T-helper 1 cell treated with Interleukin-12 subunit alpha and Interleukin-12 subunit beta and Interleukin-4 antibody, amounts not matched to agents 30 μg/mL and 1 μg/mL, for 36 hours (primary cell): Measurements from ENCODE around the gene GZMM.
A peak's percentile ranks its signal among the peaks of the same experiment; 100 is the strongest.

Experiments
- H3K27ac Mint-ChIP-seq: one replicate; pipeline ENCODE4 v1.8.0; 2021; ENCODE audit warnings: mild to moderate bottlenecking, mixed read lengths
- H3K27me3 Mint-ChIP-seq: one replicate; pipeline ENCODE4 v1.8.0; 2021; ENCODE audit warnings: low read depth, mixed read lengths
- H3K36me3 Mint-ChIP-seq: one replicate; pipeline ENCODE4 v1.8.0; 2021; ENCODE audit warnings: low read depth, mixed read lengths
- H3K4me1 Mint-ChIP-seq: one replicate; pipeline ENCODE4 v1.8.0; 2021; ENCODE audit warnings: low read depth, mixed read lengths
- H3K4me3 Mint-ChIP-seq: one replicate; pipeline ENCODE4 v1.8.0; 2021; ENCODE audit warnings: mild to moderate bottlenecking, moderate library complexity, mixed read lengths
- H3K9me3 Mint-ChIP-seq: one replicate; pipeline ENCODE4 v1.8.0; 2021; ENCODE audit warnings: mixed read lengths

The GZMM gene

DNA sequence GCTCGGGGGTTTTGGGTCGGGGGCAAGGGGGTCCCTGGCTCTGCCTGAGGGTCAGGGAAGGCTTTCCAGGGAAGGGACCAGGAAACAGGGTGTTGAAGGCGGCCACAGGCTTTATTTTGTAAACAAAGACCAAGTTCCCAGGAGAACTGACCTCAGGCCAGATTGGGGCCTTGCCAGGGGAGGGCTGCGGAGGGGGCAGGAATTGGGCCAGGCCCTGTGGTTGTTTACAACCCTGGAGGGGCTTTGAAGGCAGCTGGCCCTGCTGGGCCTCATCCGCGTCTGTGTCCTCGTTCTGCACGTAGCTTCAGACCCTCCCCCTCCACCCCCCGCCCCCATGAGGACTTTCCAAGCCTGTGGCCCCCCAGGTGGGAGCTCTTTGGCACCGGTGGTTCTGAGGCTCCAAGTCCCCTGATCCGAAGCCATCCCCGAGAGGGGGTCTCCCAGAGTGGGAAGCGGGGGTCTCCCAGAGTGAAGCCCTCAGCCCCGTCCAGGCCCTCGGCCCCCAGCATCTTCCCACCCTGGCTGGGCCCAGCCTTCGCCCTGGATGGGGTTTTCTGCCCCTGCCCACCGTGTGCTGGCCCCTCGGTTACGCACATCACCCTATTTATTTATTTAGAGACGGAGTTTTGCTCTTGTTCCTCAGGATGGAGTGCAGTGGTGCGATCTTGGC lies 15.1 kb downstream of the GZMM start:
- Mint-ChIP-seq H3K4me3 (no peak overlapping the region), H3K4me1 (peaks cover 2% of the 10 kb centered on the region), H3K27me3 (no peaks in the 10 kb centered on the region), H3K27ac (no peak overlapping the region), H3K9me3 (no peaks in the 10 kb centered on the region), H3K36me3 (no peaks in the 10 kb centered on the region)

DNA sequence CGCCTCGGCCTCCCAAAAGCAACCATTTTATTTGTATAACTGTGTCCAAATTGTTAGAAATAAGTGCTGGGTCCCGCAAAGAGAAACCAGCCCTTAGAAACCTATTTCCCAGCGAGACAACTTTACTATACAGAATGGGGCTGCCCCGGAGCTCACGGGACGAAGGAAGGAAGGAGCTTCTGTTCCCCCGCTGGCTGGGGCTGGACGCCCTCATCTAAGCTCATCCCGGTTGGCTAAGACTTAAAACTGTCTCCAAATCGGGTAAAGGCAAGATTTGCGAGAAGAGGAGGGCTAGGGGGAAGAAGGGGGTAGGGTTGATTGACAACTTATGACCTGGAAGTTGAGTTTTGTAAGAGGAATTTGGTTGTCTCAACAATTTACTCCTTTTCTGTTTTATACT lies 16.3 kb downstream of the GZMM start:
- Mint-ChIP-seq H3K4me3 (no peak overlapping the region), H3K9me3 (no peaks in the 10 kb centered on the region), H3K27me3 (no peaks in the 10 kb centered on the region), H3K36me3 (no peaks in the 10 kb centered on the region), H3K4me1 (peaks cover 2% of the 10 kb centered on the region), H3K27ac (no peak overlapping the region)

DNA sequence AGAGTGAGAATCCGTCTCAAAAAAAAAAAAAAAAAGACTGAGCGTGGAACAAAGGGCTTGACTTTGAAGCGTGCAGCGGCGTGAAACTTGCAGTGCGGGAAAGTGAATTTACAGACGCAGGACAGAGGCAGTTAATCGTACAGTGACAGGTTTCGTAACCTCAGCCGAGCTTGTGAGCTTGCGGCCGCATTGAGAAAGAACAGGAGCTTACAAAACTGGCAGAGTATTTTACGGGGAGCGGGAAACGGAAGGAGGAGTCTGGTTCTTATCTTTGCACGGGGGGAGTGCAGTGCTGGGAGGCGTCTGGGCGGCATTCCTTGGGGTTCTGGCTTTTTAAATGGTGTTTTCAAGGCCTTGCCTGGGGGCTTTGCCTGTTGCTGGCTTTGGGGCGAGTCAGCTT lies 22.6 kb downstream of the GZMM start:
- Mint-ChIP-seq H3K36me3 (no peaks in the 10 kb centered on the region), H3K27me3 (no peaks in the 10 kb centered on the region), H3K4me1 (peaks cover 11% of the 10 kb centered on the region), H3K4me3 (no peak overlapping the region), H3K27ac (no peak overlapping the region), H3K9me3 (no peaks in the 10 kb centered on the region)

DNA sequence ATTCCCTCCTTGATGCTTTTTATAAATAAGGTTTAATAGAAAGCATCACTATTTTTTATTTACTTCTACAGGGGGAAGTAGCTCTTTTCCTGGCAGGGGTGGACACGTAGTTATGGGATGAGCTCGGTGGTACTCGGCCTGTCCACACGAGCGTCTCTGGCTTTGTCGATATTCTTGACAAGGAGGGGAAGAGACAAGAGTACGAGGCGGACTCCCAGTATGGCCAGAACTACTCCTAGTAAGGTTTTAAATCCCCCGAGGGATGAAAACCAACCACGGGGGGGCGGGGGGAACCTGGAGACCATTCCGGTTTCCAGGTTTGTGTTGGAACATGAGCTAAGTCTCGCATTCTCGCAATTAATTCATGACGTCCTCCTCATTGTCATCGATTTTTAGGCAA lies 23.0 kb downstream of the GZMM start:
- Mint-ChIP-seq H3K27me3 (no peaks in the 10 kb centered on the region), H3K36me3 (no peaks in the 10 kb centered on the region), H3K4me1 (peaks cover 14% of the 10 kb centered on the region), H3K9me3 (no peaks in the 10 kb centered on the region), H3K4me3 (no peak overlapping the region), H3K27ac (no peak overlapping the region)

DNA sequence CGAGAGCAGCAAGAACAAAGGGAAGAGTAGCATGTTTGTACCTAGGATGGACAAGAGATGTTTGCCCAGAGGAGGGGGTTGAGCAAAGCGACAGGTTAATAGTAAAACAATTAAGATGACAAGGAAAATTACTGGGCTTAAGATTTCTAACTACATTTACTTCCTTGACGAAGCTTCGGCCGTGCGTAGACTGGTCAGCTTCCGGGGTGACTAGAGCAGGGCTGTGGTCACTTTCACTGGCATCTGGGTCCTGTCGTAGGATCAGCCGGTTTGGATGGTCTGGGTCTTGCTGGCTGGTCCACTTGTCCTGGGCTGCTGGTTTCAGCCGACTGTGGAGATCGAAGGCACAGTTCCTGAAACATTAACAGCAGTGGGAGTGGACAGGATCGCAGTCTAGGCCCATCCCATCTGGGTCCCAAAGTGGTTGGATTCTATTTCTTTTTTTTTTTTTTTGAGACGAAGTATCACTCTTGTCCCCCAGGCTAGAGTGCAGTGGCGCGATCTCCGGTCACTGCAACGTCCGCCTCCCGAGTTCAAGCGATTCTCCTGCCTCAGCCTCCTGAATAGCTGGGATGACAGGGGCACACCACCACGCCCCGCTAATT lies 23.5 kb downstream of the GZMM start:
- H3K27me3 Mint-ChIP-seq, result no peaks in the 10 kb centered on the region
- H3K36me3 Mint-ChIP-seq, result no peaks in the 10 kb centered on the region
- no peak overlapping the region for H3K27ac Mint-ChIP-seq
- H3K4me1 Mint-ChIP-seq, result peaks cover 16% of the 10 kb centered on the region
- no peaks in the 10 kb centered on the region for H3K9me3 Mint-ChIP-seq
- H3K4me3 Mint-ChIP-seq, result no peak overlapping the region

DNA sequence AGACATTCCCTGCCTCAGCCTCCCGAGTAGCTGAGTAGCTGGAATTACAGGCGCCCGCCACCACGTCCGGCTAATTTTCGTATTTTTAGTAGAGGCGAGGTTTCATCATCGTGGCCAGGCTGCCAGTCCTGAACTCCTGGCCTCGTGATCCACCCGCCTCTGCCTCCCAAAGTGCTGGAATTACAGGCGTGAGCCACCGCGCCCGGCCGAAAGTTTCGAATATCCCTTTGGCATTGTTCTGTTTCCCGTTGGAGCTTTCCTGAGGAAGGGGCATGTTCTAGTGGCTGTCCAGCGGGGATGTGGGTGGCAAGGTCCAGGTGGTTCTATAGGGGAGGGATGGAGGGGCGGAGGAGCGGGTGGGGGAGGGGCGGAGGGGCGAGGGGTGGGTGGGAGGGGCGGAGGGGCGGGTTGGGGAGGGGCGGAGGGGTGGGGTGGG lies 26.4 kb downstream of the GZMM start:
- no peaks in the 10 kb centered on the region for H3K9me3 Mint-ChIP-seq
- no peak overlapping the region for H3K27ac Mint-ChIP-seq
- H3K27me3 Mint-ChIP-seq, result no peaks in the 10 kb centered on the region
- peaks cover 27% of the 10 kb centered on the region for H3K4me1 Mint-ChIP-seq
- no peaks in the 10 kb centered on the region for H3K36me3 Mint-ChIP-seq
- H3K4me3 Mint-ChIP-seq, result peak overlapping the region; percentile 14

DNA sequence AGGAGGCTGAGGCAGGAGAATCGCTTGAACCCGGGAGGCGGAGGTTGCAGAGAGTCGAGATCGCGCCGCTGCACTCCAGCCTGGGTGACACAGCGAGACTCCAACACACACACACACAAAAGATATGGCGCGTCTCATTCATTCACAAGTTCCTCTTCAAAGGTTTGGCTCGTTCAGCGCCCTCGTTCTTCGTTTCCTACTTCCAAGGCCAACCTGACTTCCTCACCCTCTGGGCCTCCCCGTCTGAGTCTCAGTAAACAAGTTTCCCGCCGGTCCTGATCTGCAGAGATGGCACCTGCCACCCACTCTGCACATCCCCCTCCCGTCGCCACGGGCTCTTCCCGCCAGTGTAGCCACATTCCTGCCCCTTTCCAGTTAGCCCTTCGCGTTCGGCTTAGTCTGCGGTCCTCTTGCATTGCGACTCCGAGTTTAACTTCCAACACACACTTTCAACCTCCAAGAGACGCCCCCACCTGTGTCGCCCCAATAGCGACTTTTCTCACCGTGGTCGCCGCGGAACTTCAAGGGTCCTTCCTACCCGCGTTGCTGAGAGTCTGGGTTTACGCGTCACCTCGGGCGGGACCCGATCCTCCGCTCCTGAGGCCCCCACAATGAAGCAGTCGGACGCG lies 27.2 kb downstream of the GZMM start:
- Mint-ChIP-seq H3K36me3 (no peaks in the 10 kb centered on the region), H3K4me1 (peaks cover 27% of the 10 kb centered on the region), H3K4me3 (peak overlapping the region; percentile 87), H3K9me3 (no peaks in the 10 kb centered on the region), H3K27me3 (no peaks in the 10 kb centered on the region), H3K27ac (peak overlapping the region; percentile 97)

DNA sequence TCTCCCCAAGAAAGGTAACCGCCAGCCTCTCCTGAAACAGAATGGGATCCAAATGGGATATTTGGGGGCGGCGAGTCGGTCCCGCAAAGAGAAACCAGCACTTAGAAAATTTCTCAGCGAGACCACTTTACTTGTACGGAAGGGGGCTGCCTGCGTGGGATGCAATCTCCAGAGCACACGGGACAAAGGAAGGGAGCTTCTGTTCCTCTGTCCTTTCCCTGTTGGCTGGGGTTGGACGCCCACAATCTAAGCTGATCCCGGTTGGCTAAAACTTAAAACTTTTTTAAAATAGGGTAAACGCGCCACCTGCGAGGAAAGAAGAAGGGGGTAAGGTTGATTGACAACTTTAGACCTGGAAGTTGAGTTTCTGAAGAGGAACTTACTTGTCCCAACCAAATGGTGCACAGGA lies 27.7 kb downstream of the GZMM start:
- peak overlapping the region; percentile 97 for H3K27ac Mint-ChIP-seq
- peaks cover 1% of the 10 kb centered on the region for H3K36me3 Mint-ChIP-seq

DNA sequence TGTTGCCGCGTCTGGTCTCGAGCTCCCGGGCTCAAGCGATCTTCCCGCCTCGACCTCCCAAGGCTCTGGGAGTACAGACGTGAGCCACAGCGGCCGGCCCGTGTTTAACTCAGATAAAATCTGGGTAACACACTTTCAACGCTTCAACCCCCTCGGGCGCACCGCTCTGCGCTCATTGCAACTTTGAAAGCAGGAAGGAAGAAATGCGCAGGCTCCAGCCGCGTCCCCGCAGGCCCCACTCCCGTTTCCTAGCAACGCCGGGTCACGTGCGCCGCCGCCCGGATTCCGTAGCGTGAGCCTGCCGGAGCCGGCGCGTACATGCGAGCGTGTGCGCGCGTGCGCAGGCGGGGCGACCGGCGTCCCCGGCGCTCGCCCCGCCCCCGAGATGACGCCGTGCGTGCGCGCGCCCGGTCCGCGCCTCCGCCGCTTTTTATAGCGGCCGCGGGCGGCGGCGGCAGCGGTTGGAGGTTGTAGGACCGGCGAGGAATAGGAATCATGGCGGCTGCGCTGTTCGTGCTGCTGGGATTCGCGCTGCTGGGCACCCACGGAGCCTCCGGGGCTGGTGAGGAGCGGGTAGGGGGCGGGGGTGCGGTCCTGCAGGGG lies 28.4 kb downstream of the GZMM start, which contains the start of gene BSG:
TSS of gene BSG (plus strand) at position 457 of the 603 bp plus-strand sequence. CDS start at position 496, 39 bp downstream.
- Mint-ChIP-seq H3K27ac (peak within 1 kb of the TSS; percentile 97), H3K9me3 (no peaks in the 10 kb centered on the region), H3K27me3 (no peaks in the 10 kb centered on the region), H3K4me1 (peaks cover 28% of the 10 kb centered on the region), H3K4me3 (peak within 1 kb of the TSS; percentile 87), H3K36me3 (peaks cover 1% of the 10 kb centered on the region)

More for the DNA sequence above, 27.7 kb downstream of the GZMM start:
- H3K4me3 Mint-ChIP-seq, result peak overlapping the region; percentile 87
- H3K9me3 Mint-ChIP-seq, result no peaks in the 10 kb centered on the region
- no peaks in the 10 kb centered on the region for H3K27me3 Mint-ChIP-seq
- H3K4me1 Mint-ChIP-seq, result peaks cover 27% of the 10 kb centered on the region

DNA sequence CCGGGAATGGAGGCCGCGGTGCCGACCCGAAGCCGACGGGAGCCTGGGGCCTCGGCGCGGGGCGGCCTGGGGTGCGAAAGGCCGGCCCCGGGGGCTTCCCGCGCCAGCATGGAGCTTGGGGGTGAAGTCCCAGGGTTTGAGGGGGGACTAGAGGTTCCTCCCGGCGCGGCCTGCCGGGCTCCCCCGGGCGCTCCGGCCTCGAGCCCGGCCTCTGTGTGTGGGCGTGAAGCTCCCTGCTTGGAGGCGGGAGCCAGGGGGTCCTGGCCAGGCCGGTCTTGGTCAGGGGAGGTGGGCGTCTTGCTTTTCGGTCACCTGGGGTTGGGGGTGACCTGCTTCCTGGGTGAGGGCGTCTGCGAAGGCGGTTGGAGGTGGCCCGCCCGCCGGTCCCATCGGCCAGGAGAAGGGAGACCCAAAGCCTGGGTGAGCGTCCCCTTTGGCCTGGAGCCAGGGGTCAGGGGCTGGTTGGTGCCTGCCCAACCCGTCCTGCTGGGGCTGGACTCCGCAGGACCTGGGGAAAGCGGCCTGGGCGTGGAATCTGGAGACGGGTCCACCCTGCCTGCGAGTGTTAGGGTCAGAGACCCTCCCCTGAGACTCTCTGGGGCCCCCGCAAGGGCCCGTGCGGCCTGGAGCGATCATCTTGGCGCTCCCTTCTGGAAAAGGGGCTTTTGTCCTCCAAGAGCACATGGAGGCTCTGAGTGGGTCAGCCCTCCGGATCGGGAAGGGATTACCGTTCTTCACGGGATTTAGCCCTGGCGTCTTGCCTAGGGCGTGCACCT lies 29.1 kb downstream of the GZMM start:
- H3K27ac Mint-ChIP-seq, result peak overlapping the region; percentile 63
- H3K27me3 Mint-ChIP-seq, result no peaks in the 10 kb centered on the region
- H3K9me3 Mint-ChIP-seq, result no peaks in the 10 kb centered on the region
- H3K36me3 Mint-ChIP-seq, result peaks cover 1% of the 10 kb centered on the region
- H3K4me3 Mint-ChIP-seq, result peak overlapping the region; percentile 87
- peaks cover 28% of the 10 kb centered on the region for H3K4me1 Mint-ChIP-seq

DNA sequence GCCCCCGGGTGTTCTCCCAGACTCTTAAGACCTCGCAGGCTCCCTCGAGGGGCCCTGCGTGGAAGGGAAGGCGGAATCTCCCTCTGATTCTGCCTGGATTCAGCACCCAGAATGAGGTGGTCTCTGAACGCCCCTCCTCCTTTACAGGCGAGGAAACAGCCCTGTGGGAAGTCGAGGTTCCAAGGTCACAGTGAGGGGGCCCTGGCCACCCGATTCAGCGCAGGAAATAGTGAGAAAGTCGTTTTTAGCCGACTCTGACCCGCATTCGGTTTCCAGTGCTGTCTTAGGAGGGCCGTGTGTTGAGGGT lies 29.6 kb downstream of the GZMM start:
- Mint-ChIP-seq H3K4me1 (peaks cover 28% of the 10 kb centered on the region), H3K27ac (peak overlapping the region; percentile 63), H3K9me3 (no peaks in the 10 kb centered on the region), H3K36me3 (peaks cover 1% of the 10 kb centered on the region), H3K4me3 (peak overlapping the region; percentile 84), H3K27me3 (no peaks in the 10 kb centered on the region)

DNA sequence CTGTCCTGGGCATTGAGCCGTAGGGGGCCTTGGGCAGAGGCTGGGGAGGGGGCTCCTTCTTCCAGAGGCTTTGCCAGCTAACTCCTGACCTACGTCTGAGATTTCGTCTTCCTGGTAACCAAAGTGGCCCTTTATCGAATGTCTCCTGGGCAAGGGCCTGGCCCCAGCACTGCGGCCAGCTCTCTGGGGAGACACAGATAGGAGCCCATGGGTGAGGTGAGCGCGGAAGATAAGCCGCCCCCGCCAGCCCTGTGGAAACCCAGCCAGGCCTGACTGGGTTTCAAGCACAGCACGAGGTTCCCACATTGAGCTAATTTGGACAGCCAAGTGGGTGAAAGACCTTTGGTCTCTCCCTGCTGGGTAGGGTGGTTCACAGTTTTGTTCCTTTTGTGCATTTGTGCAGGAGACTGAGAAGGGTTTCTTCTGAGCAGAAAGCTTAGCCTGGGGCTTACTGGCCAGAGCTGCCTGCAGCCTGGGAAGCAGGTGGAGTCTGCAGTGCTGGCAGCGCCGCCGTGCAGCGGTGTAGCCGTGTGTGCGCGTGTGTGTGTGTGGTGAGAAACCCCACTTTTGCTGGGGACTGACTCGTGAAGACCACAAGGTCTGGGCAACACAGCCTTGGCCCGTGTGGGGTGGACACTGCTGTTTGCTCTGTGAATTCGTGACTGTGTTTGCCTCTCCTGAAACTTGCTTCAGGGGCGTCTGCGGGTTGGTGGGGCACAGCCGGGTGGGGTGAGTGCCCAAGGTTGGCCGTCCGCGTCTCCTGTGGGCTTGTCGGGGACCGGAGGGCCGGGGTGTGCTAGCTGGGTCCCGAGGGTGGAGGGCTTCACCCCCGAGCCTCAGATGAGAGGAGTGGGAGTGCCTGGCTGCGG lies 31.0 kb downstream of the GZMM start:
- Mint-ChIP-seq H3K4me1 (peaks cover 24% of the 10 kb centered on the region), H3K4me3 (peak overlapping the region; percentile 36), H3K27ac (no peak overlapping the region)

DNA sequence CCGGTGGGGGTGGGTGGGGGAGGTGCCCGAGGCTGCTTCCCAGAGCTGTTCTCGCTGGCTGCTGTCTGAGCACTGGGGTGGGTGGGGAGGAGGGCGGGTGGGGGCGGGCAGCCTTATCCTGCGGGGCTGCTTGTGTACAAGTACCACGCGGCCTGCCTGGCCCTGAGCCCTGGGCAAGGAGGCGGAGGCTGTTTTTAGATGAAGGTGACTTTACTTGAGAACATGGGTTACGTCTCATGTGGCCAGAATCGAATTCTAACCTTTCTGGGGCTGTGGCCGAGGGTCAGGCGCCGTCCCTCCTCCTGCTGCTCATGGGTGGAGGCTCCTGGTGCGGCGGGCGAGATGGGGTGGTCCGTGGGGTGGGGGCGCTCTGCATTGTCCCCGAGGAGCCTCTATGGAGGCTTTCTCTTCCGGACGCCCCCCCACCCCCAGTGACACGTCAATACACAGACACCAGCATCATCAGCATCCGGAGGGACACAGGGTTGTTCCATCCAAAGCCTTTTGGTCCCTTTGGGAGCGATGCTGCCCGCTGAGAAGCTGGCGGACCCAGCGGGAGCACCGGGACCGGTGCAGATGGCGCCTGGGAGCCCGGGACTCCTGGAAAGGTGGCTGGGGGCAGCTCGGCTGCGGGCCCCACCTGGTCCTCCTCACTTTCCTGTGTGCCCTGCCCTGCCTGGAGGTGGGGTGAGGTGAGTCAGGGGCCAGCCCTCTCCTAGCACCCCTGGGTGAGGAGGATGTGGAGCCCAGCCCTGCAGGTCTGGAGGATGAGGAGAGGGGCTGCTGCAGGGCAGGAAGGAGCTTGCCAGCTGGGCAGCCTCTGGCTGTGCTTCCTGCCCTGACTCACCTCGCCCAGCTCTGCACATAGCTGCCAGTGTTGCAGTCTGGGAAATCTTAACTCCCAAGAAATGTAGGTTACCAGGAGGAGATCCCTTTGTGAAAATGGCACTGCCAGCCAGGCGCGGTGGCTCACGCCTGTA lies 32.0 kb downstream of the GZMM start:
- Mint-ChIP-seq H3K9me3 (no peaks in the 10 kb centered on the region), H3K36me3 (peaks cover 1% of the 10 kb centered on the region), H3K4me1 (peaks cover 22% of the 10 kb centered on the region), H3K4me3 (no peak overlapping the region), H3K27ac (no peak overlapping the region), H3K27me3 (no peaks in the 10 kb centered on the region)

More for the DNA sequence above, 31.0 kb downstream of the GZMM start:
- no peaks in the 10 kb centered on the region for H3K9me3 Mint-ChIP-seq
- peaks cover 1% of the 10 kb centered on the region for H3K36me3 Mint-ChIP-seq
- no peaks in the 10 kb centered on the region for H3K27me3 Mint-ChIP-seq
